GM04503 (cell line): Measurements from ENCODE around the gene RFX3.
A peak's percentile ranks its signal among the peaks of the same experiment; 100 is the strongest.

ENCODE experiments used
- DNase-seq: peaks from one replicate; pipeline ENCODE4 v3.0.0-alpha.2; 2012; ENCODE audit warnings: low read depth

Gene RFX3

GRCh38 chr9:3477236-3477834 lies 48.5 kb downstream of the RFX3 start:
- DNase-seq, result no peak

- no peak for DNase-seq
Measured at GRCh38 chr9:3475300-3476020, 50.3 kb downstream of the RFX3 start.

- no peak for DNase-seq
Measured at GRCh38 chr9:3474821-3475220, 51.0 kb downstream of the RFX3 start.

GRCh38 chr9:3473405-3473804 lies 52.4 kb downstream of the RFX3 start:
- no peak for DNase-seq

GRCh38 chr9:3471883-3472282 lies 53.9 kb downstream of the RFX3 start:
- no peak for DNase-seq

- DNase-seq, result peak; percentile 12
Measured at GRCh38 chr9:3468421-3469205, 57.2 kb downstream of the RFX3 start.

- peak; percentile 11 for DNase-seq
Measured at GRCh38 chr9:3467593-3468219, 58.1 kb downstream of the RFX3 start.

GRCh38 chr9:3464033-3464638 lies 61.7 kb downstream of the RFX3 start:
- no peak for DNase-seq

- no peak for DNase-seq
Measured at GRCh38 chr9:3458806-3459475, 66.9 kb downstream of the RFX3 start.

GRCh38 chr9:3457175-3457574 lies 68.6 kb downstream of the RFX3 start:
- DNase-seq, result no peak

- no peak for DNase-seq
Measured at GRCh38 chr9:3455717-3456116, 70.1 kb downstream of the RFX3 start.

GRCh38 chr9:3455094-3455493 lies 70.7 kb downstream of the RFX3 start:
- no peak for DNase-seq

- no peak for DNase-seq
Measured at GRCh38 chr9:3451956-3452355, 73.8 kb downstream of the RFX3 start.

GRCh38 chr9:3447788-3448187 lies 78.0 kb downstream of the RFX3 start:
- DNase-seq, result no peak

- no peak for DNase-seq
Measured at GRCh38 chr9:3447143-3447542, 78.7 kb downstream of the RFX3 start.

- DNase-seq, result no peak
Measured at GRCh38 chr9:3446313-3446712, 79.5 kb downstream of the RFX3 start.

GRCh38 chr9:3444016-3444415 lies 81.8 kb downstream of the RFX3 start:
- no peak for DNase-seq

GRCh38 chr9:3441197-3441816 lies 84.5 kb downstream of the RFX3 start:
- peak; percentile 16 for DNase-seq

GRCh38 chr9:3436629-3437420 lies 89.0 kb downstream of the RFX3 start:
- peak; percentile 15 for DNase-seq

- DNase-seq, result no peak
Measured at GRCh38 chr9:3435732-3436131, 90.1 kb downstream of the RFX3 start.
